ENCODE measurements around the gene SLC29A3. TPM values are rescaled to one million over a fixed set of nuclear protein-coding genes. Genes with fewer than 3 reads are reported as not detected.

SLC29A3 gene
- total RNA-seq, 4 donors from 2014 or later = 0.87 to 3.1 (median 2.3) TPM

DNA sequence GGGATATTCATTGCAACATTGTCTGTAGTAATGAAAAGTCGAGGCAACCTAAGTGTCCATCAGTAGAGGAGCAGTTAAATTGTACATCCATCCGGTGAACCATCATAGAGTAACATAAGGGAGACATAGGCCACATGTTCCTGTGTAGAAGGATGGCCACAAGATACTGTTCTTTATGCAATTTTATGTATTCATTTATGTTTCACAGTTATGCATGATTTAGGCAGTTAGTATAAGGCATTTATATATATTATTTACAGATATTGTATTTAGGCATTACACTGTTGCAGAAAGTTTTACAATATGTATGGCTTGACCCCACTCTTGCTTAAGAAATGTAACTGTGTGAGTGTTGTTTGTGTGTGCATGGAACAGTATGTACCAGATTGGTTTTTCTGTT, 41.7 kb downstream of the SLC29A3 start:
- 83 to 93% methylated on average over 2 of the region's 2 CpGs for WGBS, 2 donors
- intact Hi-C loops (cut with DNase I) = no loop called here
- Histone ChIP-seq H3K27ac (no peak overlapping the region), H3K4me3 (no peak overlapping the region), H3K27me3 (no peaks in the 10 kb centered on the region), H3K36me3 (peaks cover 0 to 49% (median 0%) of the 10 kb centered on the region in 3 donors), H3K9me3 (no peaks in the 10 kb centered on the region), H3K4me1 (no peaks in the 10 kb centered on the region)
- TF ChIP-seq, protein P1, sequence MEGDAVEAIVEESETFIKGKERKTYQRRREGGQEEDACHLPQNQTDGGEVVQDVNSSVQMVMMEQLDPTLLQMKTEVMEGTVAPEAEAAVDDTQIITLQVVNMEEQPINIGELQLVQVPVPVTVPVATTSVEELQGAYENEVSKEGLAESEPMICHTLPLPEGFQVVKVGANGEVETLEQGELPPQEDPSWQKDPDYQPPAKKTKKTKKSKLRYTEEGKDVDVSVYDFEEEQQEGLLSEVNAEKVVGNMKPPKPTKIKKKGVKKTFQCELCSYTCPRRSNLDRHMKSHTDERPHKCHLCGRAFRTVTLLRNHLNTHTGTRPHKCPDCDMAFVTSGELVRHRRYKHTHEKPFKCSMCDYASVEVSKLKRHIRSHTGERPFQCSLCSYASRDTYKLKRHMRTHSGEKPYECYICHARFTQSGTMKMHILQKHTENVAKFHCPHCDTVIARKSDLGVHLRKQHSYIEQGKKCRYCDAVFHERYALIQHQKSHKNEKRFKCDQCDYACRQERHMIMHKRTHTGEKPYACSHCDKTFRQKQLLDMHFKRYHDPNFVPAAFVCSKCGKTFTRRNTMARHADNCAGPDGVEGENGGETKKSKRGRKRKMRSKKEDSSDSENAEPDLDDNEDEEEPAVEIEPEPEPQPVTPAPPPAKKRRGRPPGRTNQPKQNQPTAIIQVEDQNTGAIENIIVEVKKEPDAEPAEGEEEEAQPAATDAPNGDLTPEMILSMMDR (IDR thresholded peaks at IDR 0.05) = no peak
- TF ChIP-seq POLR2A (IDR thresholded peaks at IDR 0.05) = no peak
- DNase-seq = no peak

DNA sequence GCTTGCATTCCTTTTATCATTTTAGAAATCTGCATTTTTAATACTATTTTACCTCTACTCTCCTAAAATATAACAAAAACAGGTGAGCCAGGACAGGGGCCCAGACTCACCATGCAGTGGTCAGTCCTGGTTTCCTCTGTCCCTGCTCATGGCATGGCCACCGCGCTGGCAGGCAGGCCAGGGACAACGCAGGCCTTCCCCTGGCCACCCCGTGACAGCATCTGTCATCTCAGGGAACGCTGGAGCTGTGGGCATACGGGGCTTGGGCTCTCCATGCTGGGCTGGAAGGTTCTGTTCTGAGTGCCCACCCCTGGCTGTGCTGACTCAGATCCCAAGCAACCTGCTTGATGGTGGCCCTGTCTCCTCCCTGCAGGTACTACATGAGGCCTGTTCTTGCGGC, 42.5 kb downstream of the SLC29A3 start:
- intact Hi-C loops (cut with DNase I) = no loop called here
- no peak for DNase-seq
- TF ChIP-seq POLR2A (IDR thresholded peaks at IDR 0.05) = no peak
- TF ChIP-seq, protein P1 (IDR thresholded peaks at IDR 0.05) = no peak

DNA sequence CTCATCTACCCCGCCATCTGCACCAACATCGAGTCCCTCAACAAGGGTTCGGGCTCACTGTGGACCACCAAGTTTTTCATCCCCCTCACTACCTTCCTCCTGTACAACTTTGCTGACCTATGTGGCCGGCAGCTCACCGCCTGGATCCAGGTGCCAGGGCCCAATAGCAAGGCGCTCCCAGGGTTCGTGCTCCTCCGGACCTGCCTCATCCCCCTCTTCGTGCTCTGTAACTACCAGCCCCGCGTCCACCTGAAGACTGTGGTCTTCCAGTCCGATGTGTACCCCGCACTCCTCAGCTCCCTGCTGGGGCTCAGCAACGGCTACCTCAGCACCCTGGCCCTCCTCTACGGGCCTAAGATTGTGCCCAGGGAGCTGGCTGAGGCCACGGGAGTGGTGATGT, 43.1 kb downstream of the SLC29A3 start:
- 94 to 97% methylated on average over 11 to 16 of the region's 16 CpGs for WGBS, 2 donors
- intact Hi-C loops (cut with DNase I) = no loop called here
- DNase-seq = no peak
- Histone ChIP-seq H3K4me3 (no peak overlapping the region), H3K4me1 (no peaks in the 10 kb centered on the region), H3K9me3 (no peaks in the 10 kb centered on the region), H3K36me3 (peaks cover 0 to 35% (median 0%) of the 10 kb centered on the region in 3 donors), H3K27me3 (no peaks in the 10 kb centered on the region), H3K27ac (no peak overlapping the region)
- TF ChIP-seq, protein P1 (IDR thresholded peaks at IDR 0.05) = no peak
- TF ChIP-seq POLR2A (IDR thresholded peaks at IDR 0.05) = no peak

More for the DNA sequence above, 42.5 kb downstream of the SLC29A3 start:
- Histone ChIP-seq H3K27me3 (no peaks in the 10 kb centered on the region), H3K27ac (no peak overlapping the region), H3K4me3 (no peak overlapping the region), H3K4me1 (no peaks in the 10 kb centered on the region), H3K36me3 (peaks cover 0 to 40% (median 0%) of the 10 kb centered on the region in 3 donors), H3K9me3 (no peaks in the 10 kb centered on the region)
- 93 to 100% methylated on average over 1 to 7 of the region's 7 CpGs for WGBS, 2 donors

DNA sequence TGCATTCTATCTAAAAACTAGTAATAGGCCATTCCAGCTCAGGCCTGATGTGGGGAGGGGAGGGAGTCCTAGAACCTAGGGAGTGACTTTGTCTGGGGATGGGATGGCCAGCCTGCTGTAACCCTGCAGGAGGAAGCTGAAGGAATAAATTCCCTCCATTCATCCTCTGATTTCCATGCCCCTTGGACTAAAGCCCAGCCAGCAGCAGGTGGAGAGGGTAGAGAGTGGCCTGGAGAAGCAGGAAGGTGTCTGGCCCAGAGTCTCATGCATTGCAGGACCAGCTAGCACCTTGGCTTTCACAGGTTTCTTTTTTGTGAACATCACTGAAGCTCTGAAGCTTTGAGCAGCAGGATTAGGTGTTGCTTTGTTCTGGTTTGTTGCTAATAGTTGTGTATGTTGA, 44.9 kb downstream of the SLC29A3 start:
- no peak for TF ChIP-seq POLR2A (IDR thresholded peaks at IDR 0.05)
- TF ChIP-seq, protein P1 (IDR thresholded peaks at IDR 0.05) = no peak
- Histone ChIP-seq H3K9me3 (no peaks in the 10 kb centered on the region), H3K27ac (no peak overlapping the region), H3K4me1 (no peaks in the 10 kb centered on the region), H3K36me3 (peaks cover 0 to 25% (median 0%) of the 10 kb centered on the region in 3 donors), H3K4me3 (no peak overlapping the region), H3K27me3 (no peaks in the 10 kb centered on the region)
- intact Hi-C loops (cut with DNase I) = no loop called here
- DNase-seq = no peak

DNA sequence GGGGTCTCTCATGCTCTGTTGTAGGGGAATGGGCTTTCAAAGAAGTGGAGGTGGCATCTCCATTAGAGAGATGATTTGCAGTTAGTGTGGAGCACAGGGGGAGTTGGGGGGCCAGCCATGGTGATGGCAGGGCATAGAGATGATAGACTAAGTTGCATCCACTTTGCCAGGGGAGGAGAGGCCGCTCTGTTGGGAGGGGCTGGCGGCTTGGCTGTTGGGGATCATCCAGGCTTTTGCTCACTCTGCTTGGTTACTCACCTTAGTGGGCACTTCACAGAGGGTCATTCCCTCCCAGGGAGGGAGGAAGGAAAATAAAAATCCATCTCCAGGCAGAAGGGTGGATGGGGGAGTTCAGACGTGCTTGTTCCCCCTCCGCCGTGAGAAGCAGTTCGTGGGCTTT, 46.3 kb downstream of the SLC29A3 start:
- Histone ChIP-seq H3K4me1 (no peaks in the 10 kb centered on the region), H3K27ac (no peak overlapping the region), H3K4me3 (no peak overlapping the region), H3K36me3 (peaks cover 0 to 25% (median 0%) of the 10 kb centered on the region in 3 donors), H3K27me3 (no peaks in the 10 kb centered on the region), H3K9me3 (no peaks in the 10 kb centered on the region)
- intact Hi-C loops (cut with DNase I) = no loop called here
- 90 to 93% methylated on average over 3 to 6 of the region's 6 CpGs for WGBS, 2 donors
- DNase-seq = no peak
- TF ChIP-seq, protein P1 (IDR thresholded peaks at IDR 0.05) = no peak
- no peak for TF ChIP-seq POLR2A (IDR thresholded peaks at IDR 0.05)
